A673 (cell line): ENCODE results near the gene TMEM178B.

Experiments used
- EZH2 ChIP-seq: fragments of 200-600 bp; sonication (generic); IDR thresholded peaks from 2 replicates; pipeline ENCODE4 v1.6.1; 2017; ENCODE audit warnings: borderline replicate concordance, low read depth, mild to moderate bottlenecking, mixed read lengths, antibody characterized with exemption, low read length; ENCODE audit not compliant: poor library complexity, severe bottlenecking
- TF ChIP-seq, protein P1 (sequence below): fragments of 300-800, 200-600 bp; sonication (generic); conservative IDR thresholded peaks from 2 replicates; pipeline ENCODE4 v1.5.1; 2017; ENCODE audit warnings: low read depth, mild to moderate bottlenecking, antibody characterized with exemption, low read length, moderate library complexity, mixed read lengths

GRCh38 chr7:141393056-141393455 is 319.2 kb downstream of the TMEM178B start:
- TF ChIP-seq, protein P1, sequence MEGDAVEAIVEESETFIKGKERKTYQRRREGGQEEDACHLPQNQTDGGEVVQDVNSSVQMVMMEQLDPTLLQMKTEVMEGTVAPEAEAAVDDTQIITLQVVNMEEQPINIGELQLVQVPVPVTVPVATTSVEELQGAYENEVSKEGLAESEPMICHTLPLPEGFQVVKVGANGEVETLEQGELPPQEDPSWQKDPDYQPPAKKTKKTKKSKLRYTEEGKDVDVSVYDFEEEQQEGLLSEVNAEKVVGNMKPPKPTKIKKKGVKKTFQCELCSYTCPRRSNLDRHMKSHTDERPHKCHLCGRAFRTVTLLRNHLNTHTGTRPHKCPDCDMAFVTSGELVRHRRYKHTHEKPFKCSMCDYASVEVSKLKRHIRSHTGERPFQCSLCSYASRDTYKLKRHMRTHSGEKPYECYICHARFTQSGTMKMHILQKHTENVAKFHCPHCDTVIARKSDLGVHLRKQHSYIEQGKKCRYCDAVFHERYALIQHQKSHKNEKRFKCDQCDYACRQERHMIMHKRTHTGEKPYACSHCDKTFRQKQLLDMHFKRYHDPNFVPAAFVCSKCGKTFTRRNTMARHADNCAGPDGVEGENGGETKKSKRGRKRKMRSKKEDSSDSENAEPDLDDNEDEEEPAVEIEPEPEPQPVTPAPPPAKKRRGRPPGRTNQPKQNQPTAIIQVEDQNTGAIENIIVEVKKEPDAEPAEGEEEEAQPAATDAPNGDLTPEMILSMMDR = no peak
- TF ChIP-seq EZH2 = no peak
